K562 (cell line): ENCODE measurements around the gene MTMR6.
"Not testable (repeated sequence)": the region's sequence is repeated elsewhere in the genome, so short reads cannot be mapped to it uniquely, and the experiment has no call there.

ENCODE experiments used
- CTCF ChIP-seq, 3 experiments: IDR thresholded peaks in 2 of 3; conservative IDR thresholded peaks in 1 of 3; 2 replicates each; pipeline ENCODE4 v1.5.1; 2011 to 2012; ENCODE audit warnings: low read length in 3 of 3, mild to moderate bottlenecking in 3 of 3, control low read depth in 2 of 3, improper control_type of control experiment in 1 of 3, inconsistent platforms in 1 of 3, low read depth in 1 of 3, mixed read lengths in 1 of 3, moderate library complexity in 1 of 3; ENCODE audit not compliant: insufficient read depth in 2 of 3
- ELF4 ChIP-seq: fragments of 450-650 bp; formaldehyde crosslinking; IDR thresholded peaks from 2 replicates; pipeline ENCODE4 v1.4.0; 2022; ENCODE audit warnings: missing genetic modification characterization
- JUND ChIP-seq, 2 experiments: IDR thresholded peaks; 2 replicates in 1 of 2; 3 replicates in 1 of 2; pipeline ENCODE4 v1.6.1; 2011; ENCODE audit warnings: borderline replicate concordance in 2 of 2, low read depth in 2 of 2, low read length in 2 of 2, improper control_type of control experiment in 1 of 2, missing biosample characterization in 1 of 2, missing genetic modification characterization in 1 of 2, missing genetic modification reagents in 1 of 2
- RAD21 ChIP-seq, 2 experiments: fragments of 250-450 bp in 1 of 2; fragments of 450-650 bp in 1 of 2; sonication (Bioruptor Pico) in 1 of 2; formaldehyde crosslinking in 1 of 2; IDR thresholded peaks in 1 of 2; conservative IDR thresholded peaks in 1 of 2; 2 replicates each; pipeline versions ENCODE4 v1.4.0 to v1.8.0; 2020 to 2022; ENCODE audit warnings: mild to moderate bottlenecking in 2 of 2, moderate library complexity in 1 of 2
- SETDB1 ChIP-seq: IDR thresholded peaks from one replicate; pipeline ENCODE4 v1.6.1; 2012; ENCODE audit warnings: low read length, control low read depth, inconsistent platforms
- TARDBP ChIP-seq: fragments of 450-650 bp; IDR thresholded peaks from 2 replicates; pipeline ENCODE4 v1.6.1; 2016

- not testable (repeated sequence) for TF ChIP-seq SETDB1; CTCF (IDR thresholded peaks at IDR 0.05 in 2 of 3, conservative IDR thresholded peaks at IDR 0.05 in 1 of 3; ENCODE audit: insufficient read depth in 2 of 3, low read depth in 1 of 3, low read length in 3 of 3); ELF4; RAD21 (CRISPR knock-in tag; conservative IDR thresholded peaks at IDR 0.05 in 1 of 2, IDR thresholded peaks at IDR 0.05 in 1 of 2); TARDBP
- peak; percentile 10; the same call in 1 of the 2 replicates for TF ChIP-seq JUND (IDR thresholded peaks at IDR 0.05; ENCODE audit: borderline replicate concordance, low read depth, low read length)
- 0 out of 3 replicates have a peak, but pooled peaks have one; percentile 13 for TF ChIP-seq JUND (tag; IDR thresholded peaks at IDR 0.05; ENCODE audit: borderline replicate concordance, low read depth, low read length)
Measured at GRCh38 chr13:25318946-25319345, 31.7 kb upstream of the MTMR6 start.
